ENCODE data around the gene GLI3. TPM values are rescaled to one million over a fixed set of nuclear protein-coding genes. Genes with fewer than 3 reads are reported as not detected.

GLI3 gene
- total and polyA plus RNA-seq, 10 of the 15 experiments (the other 5 are each of a cell fraction or from before 2014, with no cell fraction given) = 0.01 TPM; not detected in 8

GRCh38 chr7:41922373-41922772 lies 314.6 kb downstream of the GLI3 start:
- no peak overlapping the region for H3K4me3 ChIP-seq
- intact Hi-C loops (cut with micrococcal nuclease; ENCODE audit: unreplicated experiment) = no loop called here
- no peaks in the 10 kb centered on the region for H3K9me3 ChIP-seq (replicated peaks; ENCODE audit: control insufficient read depth, insufficient read depth, low read length)
- CTCF ChIA-PET = interaction anchor here (1.4 to 1.7 kb wide), 3 partner anchors 17 to 21 kb away, joined by 4 to 11 read pairs (median 5); no protein-coding TSS in a partner anchor
- no peak overlapping the region for H3K27ac ChIP-seq (ENCODE audit: control insufficient read depth, insufficient read depth)
- 50% methylated on average over 2 of the region's 2 CpGs for WGBS (ENCODE audit: insufficient coverage, insufficient replicate concordance, low lambda C conversion rate, missing lambda C conversion rate)
- RAD21 ChIA-PET (ENCODE audit: unreplicated experiment) = no interaction called here
- POLR2A ChIA-PET = no interaction called here
- H3K79me2 ChIP-seq (ENCODE audit: control insufficient read depth, insufficient read depth, low read length) = no peaks in the 10 kb centered on the region
- H2AFZ ChIP-seq (ENCODE audit: control insufficient read depth, low read depth, low read length) = no peak overlapping the region
- ATAC-seq (no peak), DNase-seq (ENCODE audit: low read depth, low spot score) (no peak), FAIRE-seq (no peak)
- no peak overlapping the region for H3K9ac ChIP-seq (ENCODE audit: control insufficient read depth, insufficient read depth, low read length)
- BruUV-seq (replicated peaks) = no TSS peak
- TF ChIP-seq ZZZ3 (IDR thresholded peaks at IDR 0.05; ENCODE audit: control insufficient read depth, insufficient read length, low read depth) = no peak
- no peak for TF ChIP-seq TAF1 (IDR thresholded peaks at IDR 0.05; ENCODE audit: borderline replicate concordance, low read depth, low read length)
- TF ChIP-seq GATAD2B (conservative IDR thresholded peaks at IDR 0.05; ENCODE audit: low read depth) = no peak
- no peak for TF ChIP-seq NFYB (IDR thresholded peaks at IDR 0.05; ENCODE audit: insufficient read depth, low read depth, low read length)
- no peak for TF ChIP-seq SIN3A (IDR thresholded peaks at IDR 0.05; ENCODE audit: low read depth, low read length)
- no peak for TF ChIP-seq WRNIP1 (IDR thresholded peaks at IDR 0.05; ENCODE audit: borderline replicate concordance, low read depth, low read length)
- TF ChIP-seq CEBPZ (IDR thresholded peaks at IDR 0.05; ENCODE audit: low read depth, low read length) = no peak
- no peak for TF ChIP-seq HDAC6 (IDR thresholded peaks at IDR 0.05; ENCODE audit: unreplicated experiment)
- no peak for TF ChIP-seq DPF2 (IDR thresholded peaks at IDR 0.05)
- no peak for TF ChIP-seq FOXK2 (IDR thresholded peaks at IDR 0.05)
- no peaks in the 10 kb centered on the region for H3K36me3 ChIP-seq (ENCODE audit: control insufficient read depth in 2 of 2, insufficient read depth in 2 of 2, low read length in 1 of 2)
- in situ Hi-C loops (cut with MboI) = no loop called here
- no peak overlapping the region for H3K4me2 ChIP-seq (ENCODE audit: control insufficient read depth, insufficient read depth)
- H3K4me1 ChIP-seq (ENCODE audit: control insufficient read depth, insufficient read depth, low read length) = no peaks in the 10 kb centered on the region
- SMC1A ChIA-PET (ENCODE audit: uncharacterized antibody, unreplicated experiment) = interaction anchor here (0.6 to 1.5 kb wide), 3 partner anchors 8 to 186 kb away, joined by 4 to 5 read pairs (median 5); no protein-coding TSS in a partner anchor
- H3K27me3 ChIP-seq (replicated peaks in 1 of 2; ENCODE audit: control insufficient read depth in 2 of 2, insufficient read depth in 2 of 2, low read length in 1 of 2) = no peaks in the 10 kb centered on the region; a peak in 1 of 4 replicates
- H4K20me1 ChIP-seq (ENCODE audit: control insufficient read depth, insufficient read depth) = no peaks in the 10 kb centered on the region

Measured in GM12878 (cell line).